WERI-Rb-1 (cell line): ENCODE data around the gene CAV1.
A peak's percentile ranks its signal among the peaks of the same experiment; 100 is the strongest.

Experiments used
- DNase-seq: peaks from one replicate; pipeline ENCODE4 v3.0.0-alpha.2; 2020
- H3K27ac ChIP-seq: fragments of 250-450 bp; sonication (Bioruptor Pico); 2 replicates; pipeline ENCODE4 v1.5.1; 2020; ENCODE audit warnings: mild to moderate bottlenecking, moderate library complexity
- H3K27me3 ChIP-seq: fragments of 250-450 bp; sonication (Bioruptor Pico); 2 replicates; pipeline ENCODE4 v1.5.1; 2021; ENCODE audit warnings: mild to moderate bottlenecking, low read depth, moderate library complexity; ENCODE audit not compliant: insufficient read depth, severe bottlenecking
- H3K36me3 ChIP-seq: fragments of 250-450 bp; sonication (Bioruptor Pico); 2 replicates; pipeline ENCODE4 v1.5.1; 2020; ENCODE audit warnings: mild to moderate bottlenecking, moderate library complexity
- H3K4me3 ChIP-seq: 2 replicates; pipeline ENCODE4 v1.5.1; 2011; ENCODE audit warnings: low read depth, mild to moderate bottlenecking, control low read depth, low read length
- H3K9me3 ChIP-seq: fragments of 250-450 bp; sonication (Bioruptor Pico); 2 replicates; pipeline ENCODE4 v1.5.1; 2021; ENCODE audit warnings: mild to moderate bottlenecking, moderate library complexity; ENCODE audit not compliant: severe bottlenecking
- CTCF ChIP-seq: IDR thresholded peaks from 2 replicates; pipeline ENCODE4 v1.5.1; 2011; ENCODE audit warnings: low read depth, mild to moderate bottlenecking, control low read depth, inconsistent platforms, low read length

Gene CAV1

GRCh38 chr7:116496653-116497052 is 28.2 kb upstream of the CAV1 start:
- peaks cover 45% of the 10 kb centered on the region for H3K27me3 ChIP-seq
- no peaks in the 10 kb centered on the region for H3K36me3 ChIP-seq
- no peak overlapping the region for H3K27ac ChIP-seq
- no peak for DNase-seq
- no peak for TF ChIP-seq CTCF
- H3K4me3 ChIP-seq: no peak overlapping the region
- H3K9me3 ChIP-seq: peaks cover 5% of the 10 kb centered on the region

GRCh38 chr7:116497708-116498107 is 27.1 kb upstream of the CAV1 start:
- H3K27me3 ChIP-seq: peaks cover 55% of the 10 kb centered on the region
- H3K27ac ChIP-seq: no peak overlapping the region
- H3K9me3 ChIP-seq: peaks cover 5% of the 10 kb centered on the region
- no peak for DNase-seq
- no peak overlapping the region for H3K4me3 ChIP-seq
- no peaks in the 10 kb centered on the region for H3K36me3 ChIP-seq
- no peak for TF ChIP-seq CTCF

- no peak within 1 kb of the TSS for H3K27ac ChIP-seq
- no peak for TF ChIP-seq CTCF
- peaks cover 50% of the 10 kb centered on the region for H3K27me3 ChIP-seq
- H3K36me3 ChIP-seq: no peaks in the 10 kb centered on the region
- H3K9me3 ChIP-seq: peaks cover 5% of the 10 kb centered on the region
- H3K4me3 ChIP-seq: peak within 1 kb of the TSS; percentile 50
- peak; percentile 32 for DNase-seq
Observed at GRCh38 chr7:116499168-116500077, 25.4 kb upstream of the CAV1 start, which contains the start of gene CAV2. Gene CAV2, plus strand, starts transcription at chr7:116499738. Its CDS starts 44 bp downstream, at chr7:116499782.

GRCh38 chr7:116500078-116500853 is 24.6 kb upstream of the CAV1 start:
- DNase-seq: peak; percentile 8
- Histone ChIP-seq H3K27me3 (peaks cover 46% of the 10 kb centered on the region), H3K27ac (no peak overlapping the region), H3K36me3 (no peaks in the 10 kb centered on the region), H3K4me3 (peak overlapping the region; percentile 50), H3K9me3 (peaks cover 5% of the 10 kb centered on the region)
- no peak for TF ChIP-seq CTCF

- peaks cover 52% of the 10 kb centered on the region for H3K27me3 ChIP-seq
- no peak for TF ChIP-seq CTCF
- H3K9me3 ChIP-seq: peaks cover 5% of the 10 kb centered on the region
- no peaks in the 10 kb centered on the region for H3K36me3 ChIP-seq
- DNase-seq: no peak
- H3K27ac ChIP-seq: no peak overlapping the region
- no peak overlapping the region for H3K4me3 ChIP-seq
Observed at GRCh38 chr7:116501425-116502167, 23.2 kb upstream of the CAV1 start.
